H4 (cell line): Measurements from ENCODE around the gene RNLS. TPM values are rescaled to one million over a fixed set of nuclear protein-coding genes. Genes with fewer than 3 reads are reported as not detected.
"Not testable (repeated sequence)": the region's sequence is repeated elsewhere in the genome, so short reads cannot be mapped to it uniquely, and the experiment has no call there.

Experiments used
- DNase-seq: peaks from one replicate; pipeline ENCODE4 v3.0.0-alpha.2; 2015; ENCODE audit warnings: low spot score
- total RNA-seq: library from RNA; depleted of rRNA; stranded (reverse); fragments of >200 nt; shearing (Covaris generic); gene quantifications from 2 replicates; pipeline ENCODE4 v1.2.3, GENCODE V29; 2014

RNLS gene
- total RNA-seq, 1 experiment from 2014 or later, result 0.35 TPM

DNA sequence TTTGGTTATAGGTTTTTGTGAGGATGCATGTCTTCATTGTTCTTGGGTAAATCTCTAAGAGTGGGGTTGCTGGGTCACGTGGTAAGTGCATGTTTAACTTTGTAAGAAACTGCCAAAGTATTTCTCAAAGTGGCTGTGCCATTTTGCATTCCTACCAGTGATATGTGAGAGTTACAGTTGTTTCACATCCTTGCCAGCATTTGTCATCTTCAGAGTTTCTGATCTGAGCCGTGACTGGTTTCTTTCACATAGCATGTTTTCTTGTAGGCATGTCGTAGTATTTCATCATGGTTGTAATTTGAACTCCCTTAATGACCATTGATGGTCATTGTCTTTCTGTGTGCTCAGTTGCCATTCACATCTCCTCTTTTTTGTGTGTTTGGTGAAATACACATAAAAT, 286.0 kb downstream of the RNLS start:
- no peak for DNase-seq

DNA sequence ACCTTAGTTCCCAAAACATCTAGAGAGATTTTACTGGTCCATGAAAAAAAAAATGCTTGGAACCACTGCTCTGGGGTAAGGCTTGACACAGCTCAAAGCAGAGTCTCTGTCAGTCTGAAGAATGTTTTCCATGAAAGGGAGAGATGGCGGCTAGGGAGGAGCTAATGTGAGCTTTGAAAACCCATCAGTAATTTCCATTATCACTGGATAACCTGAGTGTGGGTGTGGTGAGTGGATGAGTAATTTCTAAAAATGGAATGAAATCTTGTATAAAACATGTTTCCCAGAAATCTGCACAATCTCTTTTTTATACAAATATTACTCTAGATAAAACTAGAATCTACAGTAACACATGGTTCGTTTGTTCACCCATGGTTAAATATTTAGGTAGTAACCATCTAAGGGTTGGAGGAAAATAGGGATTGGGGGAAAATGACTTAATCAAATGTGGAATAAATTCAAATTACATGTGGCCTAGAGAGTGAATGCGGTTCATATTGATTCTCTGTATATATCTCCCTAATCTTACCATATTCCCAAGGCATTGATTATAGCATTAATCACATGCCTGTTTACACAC, 289.4 kb downstream of the RNLS start:
- DNase-seq, result no peak

DNA sequence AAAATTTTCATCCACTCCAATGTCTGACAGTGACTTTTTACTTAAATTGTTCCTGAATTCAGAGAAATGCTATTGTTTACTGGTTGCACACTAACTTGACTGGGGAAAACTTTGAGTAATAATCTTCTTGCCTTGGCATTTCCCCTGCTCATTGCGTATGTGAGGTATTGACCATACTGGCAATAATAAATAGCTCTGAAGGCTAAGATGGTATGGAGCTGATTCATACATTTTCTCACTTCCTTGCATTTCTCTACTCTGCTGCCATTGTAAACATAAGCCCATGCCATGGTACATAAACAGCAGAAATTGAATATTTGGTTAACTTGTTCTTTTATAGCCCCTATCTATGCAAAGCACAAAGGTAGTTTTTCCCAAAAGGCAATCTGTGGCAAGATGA, 290.0 kb downstream of the RNLS start:
- DNase-seq, result no peak

DNA sequence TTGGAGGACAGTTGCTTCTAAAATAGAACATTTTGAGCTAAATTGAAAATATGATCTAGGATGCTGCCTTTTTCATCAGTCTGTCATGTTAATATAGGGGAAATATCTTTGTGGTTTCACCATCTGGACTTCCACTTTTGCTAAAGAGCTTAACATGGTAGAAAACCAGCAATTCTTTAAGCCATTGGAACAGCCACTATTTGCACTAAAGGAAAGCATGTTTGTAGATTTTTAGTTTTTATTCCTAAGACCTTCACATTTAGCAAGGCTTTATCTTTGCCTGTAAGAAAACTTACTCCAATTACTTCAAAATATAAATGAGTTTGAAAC, 291.0 kb downstream of the RNLS start:
- no peak for DNase-seq

GRCh38 chr10:88291289-88292184, 291.6 kb downstream of the RNLS start:
- DNase-seq, result no peak

- DNase-seq, result no peak
Observed at GRCh38 chr10:88289342-88289741, 293.8 kb downstream of the RNLS start.

GRCh38 chr10:88288320-88289059, 294.6 kb downstream of the RNLS start:
- DNase-seq, result no peak

DNA sequence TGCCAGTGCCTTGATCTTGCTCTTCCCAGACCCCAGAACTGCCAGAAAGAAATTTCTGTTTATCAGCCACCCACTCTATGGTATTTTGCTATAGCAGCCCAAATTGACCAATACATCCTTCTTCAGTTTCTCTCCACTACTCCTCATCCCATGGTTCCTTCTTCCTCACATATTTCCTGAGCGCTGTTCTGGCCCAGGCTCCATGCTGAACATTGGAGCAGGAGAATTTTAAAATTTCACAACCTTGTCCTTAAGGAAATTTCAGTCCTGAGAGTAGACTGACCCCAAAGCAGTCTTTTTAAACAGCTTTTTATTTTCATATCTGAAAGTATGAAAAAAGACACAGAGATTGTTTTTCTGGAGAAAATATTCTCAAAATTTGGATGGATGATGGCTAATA, 297.1 kb downstream of the RNLS start:
- no peak for DNase-seq

DNA sequence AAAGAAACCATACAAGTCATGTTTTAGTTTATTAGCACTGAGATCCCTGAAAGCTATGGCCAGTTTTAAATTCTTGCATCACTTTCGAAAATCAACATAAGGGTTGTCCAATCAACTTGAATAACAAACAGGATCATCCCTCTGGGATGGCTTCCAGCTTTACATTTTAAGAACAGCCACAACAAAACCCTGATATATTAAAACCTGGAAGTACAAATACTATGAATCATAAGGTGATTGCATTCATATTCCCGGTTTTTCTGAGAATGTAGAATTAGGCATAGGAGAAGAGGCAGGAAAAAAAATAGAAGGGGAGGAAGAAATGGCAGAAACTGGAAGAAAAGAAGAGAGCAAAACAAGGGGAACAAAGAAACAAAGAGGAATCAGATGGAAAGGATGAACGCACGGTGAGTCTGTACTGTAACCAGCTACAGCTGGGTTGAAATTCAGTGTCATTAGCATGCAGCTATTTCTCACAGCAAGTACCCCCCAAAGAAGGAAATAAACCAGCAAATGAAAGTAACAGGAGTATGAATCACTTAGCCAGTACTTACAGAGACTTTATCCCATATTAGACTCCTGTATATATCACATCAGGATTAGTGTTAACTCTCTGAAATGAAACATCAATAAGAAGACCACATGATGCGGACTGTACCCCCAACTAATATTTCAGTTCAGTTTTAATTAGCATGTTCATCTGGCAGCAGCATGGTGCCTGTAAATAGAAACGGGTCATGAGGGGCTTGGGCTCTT, 301.3 kb downstream of the RNLS start:
- no peak for DNase-seq

DNA sequence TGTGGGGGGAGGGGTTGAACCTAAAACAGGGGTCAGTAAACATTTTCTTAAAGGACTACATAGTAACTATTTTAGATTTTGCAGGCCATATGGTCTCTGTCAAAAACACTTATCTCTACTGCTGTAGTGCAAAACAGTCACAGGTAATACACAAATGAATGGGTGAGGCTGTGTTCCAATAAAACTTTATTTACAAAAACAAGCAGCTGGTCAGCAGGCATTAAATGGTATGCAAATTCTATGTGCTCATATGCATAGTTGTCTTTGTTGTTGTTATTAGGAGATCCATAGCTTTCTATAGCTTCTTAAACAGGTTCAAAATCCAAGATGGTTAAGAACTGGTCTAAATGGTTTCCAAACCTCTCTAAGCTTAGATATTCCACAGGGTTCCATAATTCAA, 302.6 kb downstream of the RNLS start:
- no peak for DNase-seq

- DNase-seq, result no peak
Observed at GRCh38 chr10:88278912-88279311, 304.2 kb downstream of the RNLS start.

- not testable (repeated sequence) for DNase-seq
Observed at GRCh38 chr10:88276945-88277344, 306.2 kb downstream of the RNLS start.

GRCh38 chr10:88274286-88274685, 308.8 kb downstream of the RNLS start:
- DNase-seq, result no peak

- DNase-seq, result no peak
Observed at GRCh38 chr10:88273567-88273966, 309.6 kb downstream of the RNLS start.

DNA sequence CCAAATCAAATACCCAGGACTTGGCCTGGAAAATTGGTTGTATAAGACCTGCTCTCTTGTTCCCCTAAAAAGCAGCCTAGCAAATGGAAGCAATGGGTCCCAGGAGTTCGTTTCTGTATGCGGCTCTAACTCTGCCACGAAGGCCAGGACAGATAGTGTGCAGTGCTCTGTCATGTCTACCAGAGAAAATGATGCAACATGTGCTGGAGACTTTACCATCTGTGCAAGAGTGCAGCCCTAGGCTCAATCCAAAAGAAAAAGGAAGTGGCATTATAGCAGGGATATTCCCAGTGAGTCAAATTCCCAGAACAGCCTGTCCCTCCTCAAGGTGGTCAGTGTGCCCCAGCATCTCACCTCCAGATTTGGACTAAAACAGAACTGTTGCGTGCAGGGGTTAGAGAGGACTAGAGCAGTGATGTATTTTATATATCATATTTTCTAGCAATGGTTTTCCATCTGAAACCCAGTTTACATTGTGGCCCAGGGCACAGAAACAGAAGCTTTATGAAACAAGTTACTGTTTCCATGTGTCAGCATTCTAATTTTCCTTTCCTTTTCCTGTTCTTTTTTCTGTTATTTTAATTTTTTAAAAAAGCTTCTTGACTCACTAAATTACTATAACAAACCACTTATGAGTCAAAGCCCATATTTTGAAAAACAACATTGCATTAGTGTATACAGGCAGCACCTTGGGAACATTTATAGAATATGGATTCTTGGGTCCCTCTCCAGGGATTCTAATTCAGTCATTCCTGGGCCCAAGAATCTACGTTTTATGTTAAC, 311.2 kb downstream of the RNLS start:
- no peak for DNase-seq

GRCh38 chr10:88270871-88271713, 312.0 kb downstream of the RNLS start:
- DNase-seq, result no peak

GRCh38 chr10:88270061-88270808, 312.9 kb downstream of the RNLS start:
- DNase-seq, result no peak

GRCh38 chr10:88262591-88263234, 320.4 kb downstream of the RNLS start:
- no peak for DNase-seq

GRCh38 chr10:88261152-88261551, 322.0 kb downstream of the RNLS start:
- DNase-seq, result no peak
